ENCODE measurements around the gene NUP93. TPM values are rescaled to one million over a fixed set of nuclear protein-coding genes. Genes with fewer than 3 reads are reported as not detected.

The NUP93 gene
- total and polyA plus RNA-seq, 2 donors (not counting 3 experiments of a cell fraction or from before 2014, with no cell fraction given), result 62.3 to 124 TPM

DNA sequence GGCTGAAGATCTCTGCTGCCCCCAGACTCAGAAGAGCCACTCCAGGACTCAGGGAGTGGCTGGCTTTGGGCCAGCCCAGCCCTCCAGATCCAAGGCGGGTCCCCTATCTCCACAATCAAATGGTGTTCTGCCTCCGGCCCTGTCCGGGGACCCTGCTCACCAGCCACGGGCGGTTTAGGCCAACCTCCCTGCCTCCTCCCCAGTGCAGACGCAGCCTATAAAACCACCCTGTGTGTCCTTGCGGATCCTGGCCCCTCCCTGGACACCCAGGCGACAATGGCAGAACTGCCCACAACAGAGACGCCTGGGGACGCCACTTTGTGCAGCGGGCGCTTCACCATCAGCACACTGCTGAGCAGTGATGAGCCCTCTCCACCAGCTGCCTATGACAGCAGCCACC lies 135.0 kb downstream of the NUP93 start, which contains the start of gene SLC12A3:
Gene SLC12A3, plus strand, starts transcription at position 248 of the 400 bp plus-strand sequence. Its CDS starts 29 bp downstream, at position 277.
- BruUV-seq (replicated peaks), result no TSS peak
- Histone ChIP-seq H3K36me3 (ENCODE audit: control insufficient read depth in 2 of 2, extremely low read depth in 1 of 2, insufficient read depth in 2 of 2, low read length in 2 of 2) (no peaks in the 10 kb centered on the region), H3K9me3 (replicated peaks; ENCODE audit: control insufficient read depth, insufficient read depth, low read length) (no peaks in the 10 kb centered on the region), H3K9ac (replicated peaks; ENCODE audit: extremely low read depth, insufficient read depth, low read length) (no peak within 1 kb of the TSS), H3K27ac (ENCODE audit: insufficient read depth, low read depth, low read length) (no peak within 1 kb of the TSS), H3K79me2 (ENCODE audit: control insufficient read depth, insufficient read depth, low read length) (no peaks in the 10 kb centered on the region), H4K20me1 (replicated peaks; ENCODE audit: control insufficient read depth, extremely low read depth, insufficient read depth, low read length) (no peaks in the 10 kb centered on the region), H2AFZ (ENCODE audit: low read depth, low read length) (no peak within 1 kb of the TSS), H3K4me3 (replicated peaks in 1 of 3; ENCODE audit: insufficient read depth in 1 of 3, low read depth in 1 of 3, low read length in 3 of 3) (no peak within 1 kb of the TSS), H3K27me3 (ENCODE audit: control insufficient read depth in 2 of 2, insufficient read depth in 2 of 2, low read length in 2 of 2) (no peaks in the 10 kb centered on the region), H3K4me2 (ENCODE audit: insufficient read depth, low read length) (no peak within 1 kb of the TSS), H3K9me1 (replicated peaks; ENCODE audit: control insufficient read depth, extremely low read depth, insufficient read depth, low read length) (no peaks in the 10 kb centered on the region), H3K4me1 (ENCODE audit: control insufficient read depth, extremely low read depth, insufficient read depth, low read length) (no peaks in the 10 kb centered on the region)
- ChIA-PET POLR2A (no interaction called here), CTCF (interaction anchor here (1.1 to 2.3 kb wide), 3 partner anchors 11 to 74 kb away, joined by 3 to 9 read pairs (median 5); no protein-coding TSS in a partner anchor)
- intact Hi-C loops (cut with micrococcal nuclease) (loop anchor here (5.0 kb wide), 1 partner anchor 182 kb away; no protein-coding TSS in a partner anchor), dilution Hi-C loops (cut with MboI; ENCODE audit: extremely low pct_ligation_motif_present, low sequenced_read_pairs) (no loop called here)
- no peak for TF ChIP-seq POLR2A (IDR thresholded peaks at IDR 0.05; ENCODE audit: low read depth, low read length)
- FAIRE-seq (no peak), DNase-seq (ENCODE audit: low read depth, low spot score) (no peak)

DNA sequence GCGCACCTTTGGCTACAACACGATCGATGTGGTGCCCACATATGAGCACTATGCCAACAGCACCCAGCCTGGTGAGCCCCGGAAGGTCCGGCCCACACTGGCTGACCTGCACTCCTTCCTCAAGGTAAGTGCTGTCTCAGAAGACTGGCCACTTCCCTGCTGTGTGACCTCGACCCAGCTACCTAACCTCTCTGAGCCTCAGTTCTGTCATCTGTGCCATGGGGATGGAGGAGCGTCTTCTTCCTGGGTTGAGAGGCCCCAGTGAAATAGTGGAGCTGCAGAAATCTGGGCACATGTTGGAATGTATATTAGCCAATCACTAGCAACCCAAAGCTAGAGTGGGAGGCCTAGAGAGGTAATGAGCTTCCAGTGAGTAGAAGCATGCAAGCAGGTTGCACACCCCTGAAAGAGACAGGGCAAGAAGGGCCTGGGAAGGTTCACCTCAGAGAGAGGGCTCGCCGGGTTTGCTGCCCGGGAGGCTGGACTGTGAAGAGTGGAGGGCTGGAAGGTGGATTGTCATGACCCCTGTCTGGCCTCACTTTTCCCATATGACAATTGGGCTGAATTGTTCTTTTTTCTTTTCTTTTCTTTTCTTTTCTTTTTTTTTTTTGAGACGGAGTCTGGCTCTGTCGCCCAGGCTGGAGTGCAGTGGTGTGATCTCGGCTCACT lies 135.6 kb downstream of the NUP93 start:
- Histone ChIP-seq H3K9me3 (replicated peaks; ENCODE audit: control insufficient read depth, insufficient read depth, low read length) (no peaks in the 10 kb centered on the region), H3K27me3 (ENCODE audit: control insufficient read depth in 2 of 2, insufficient read depth in 2 of 2, low read length in 2 of 2) (no peaks in the 10 kb centered on the region), H3K9me1 (replicated peaks; ENCODE audit: control insufficient read depth, extremely low read depth, insufficient read depth, low read length) (no peaks in the 10 kb centered on the region), H3K36me3 (ENCODE audit: control insufficient read depth in 2 of 2, extremely low read depth in 1 of 2, insufficient read depth in 2 of 2, low read length in 2 of 2) (no peaks in the 10 kb centered on the region), H3K79me2 (ENCODE audit: control insufficient read depth, insufficient read depth, low read length) (no peaks in the 10 kb centered on the region), H2AFZ (ENCODE audit: low read depth, low read length) (no peak overlapping the region), H4K20me1 (replicated peaks; ENCODE audit: control insufficient read depth, extremely low read depth, insufficient read depth, low read length) (no peaks in the 10 kb centered on the region), H3K4me1 (ENCODE audit: control insufficient read depth, extremely low read depth, insufficient read depth, low read length) (no peaks in the 10 kb centered on the region), H3K4me3 (replicated peaks in 1 of 3; ENCODE audit: insufficient read depth in 1 of 3, low read depth in 1 of 3, low read length in 3 of 3) (no peak overlapping the region), H3K4me2 (ENCODE audit: insufficient read depth, low read length) (no peak overlapping the region), H3K9ac (replicated peaks; ENCODE audit: extremely low read depth, insufficient read depth, low read length) (no peak overlapping the region), H3K27ac (ENCODE audit: insufficient read depth, low read depth, low read length) (no peak overlapping the region)
- ChIA-PET POLR2A (no interaction called here), CTCF (interaction anchor here (1.2 to 3.0 kb wide), 5 partner anchors 12 to 98 kb away, joined by 3 to 14 read pairs (median 7); no protein-coding TSS in a partner anchor)
- DNase-seq (ENCODE audit: low read depth, low spot score) (no peak), FAIRE-seq (no peak)
- TF ChIP-seq POLR2A (IDR thresholded peaks at IDR 0.05; ENCODE audit: low read depth, low read length) (no peak), POLR2AphosphoS5 (IDR thresholded peaks at IDR 0.05; ENCODE audit: insufficient read depth, low read depth, low read length) (no peak), EZH2 (IDR thresholded peaks at IDR 0.05; ENCODE audit: borderline replicate concordance, low read depth, low read length, severe bottlenecking) (no peak), CTCF (IDR thresholded peaks at IDR 0.05; ENCODE audit: extremely low read depth in 1 of 2, insufficient read depth in 1 of 2, low read depth in 1 of 2, low read length in 2 of 2) (no peak), GATA2 (IDR thresholded peaks at IDR 0.05; ENCODE audit: insufficient read depth, insufficient read length, low read depth, low read length) (no peak), FOS (IDR thresholded peaks at IDR 0.05; ENCODE audit: borderline replicate concordance, insufficient read depth, low read length) (no peak), JUN (IDR thresholded peaks at IDR 0.05; ENCODE audit: borderline replicate concordance, insufficient read depth, insufficient read length, low read depth) (no peak)
- TF ChIP-seq, protein P1, sequence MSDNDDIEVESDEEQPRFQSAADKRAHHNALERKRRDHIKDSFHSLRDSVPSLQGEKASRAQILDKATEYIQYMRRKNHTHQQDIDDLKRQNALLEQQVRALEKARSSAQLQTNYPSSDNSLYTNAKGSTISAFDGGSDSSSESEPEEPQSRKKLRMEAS (IDR thresholded peaks at IDR 0.05; ENCODE audit: insufficient read depth, insufficient read length), result no peak
- intact Hi-C loops (cut with micrococcal nuclease) (loop anchor here (5.0 kb wide), 1 partner anchor 182 kb away; no protein-coding TSS in a partner anchor), dilution Hi-C loops (cut with MboI; ENCODE audit: extremely low pct_ligation_motif_present, low sequenced_read_pairs) (no loop called here)
- no TSS peak for BruUV-seq (replicated peaks)
